Measurements from ENCODE around the gene NIPAL3. TPM values are rescaled to one million over a fixed set of nuclear protein-coding genes. Genes with fewer than 3 reads are reported as not detected.

Gene NIPAL3
- total RNA-seq (2014; rRNA removed; shearing (Covaris generic)) = 18.1 and 23.0 TPM in 2 replicates
- polyA plus RNA-seq (2014; cell fraction: nucleus; rRNA removed) = 8.8 and 11.1 TPM in 2 replicates

DNA sequence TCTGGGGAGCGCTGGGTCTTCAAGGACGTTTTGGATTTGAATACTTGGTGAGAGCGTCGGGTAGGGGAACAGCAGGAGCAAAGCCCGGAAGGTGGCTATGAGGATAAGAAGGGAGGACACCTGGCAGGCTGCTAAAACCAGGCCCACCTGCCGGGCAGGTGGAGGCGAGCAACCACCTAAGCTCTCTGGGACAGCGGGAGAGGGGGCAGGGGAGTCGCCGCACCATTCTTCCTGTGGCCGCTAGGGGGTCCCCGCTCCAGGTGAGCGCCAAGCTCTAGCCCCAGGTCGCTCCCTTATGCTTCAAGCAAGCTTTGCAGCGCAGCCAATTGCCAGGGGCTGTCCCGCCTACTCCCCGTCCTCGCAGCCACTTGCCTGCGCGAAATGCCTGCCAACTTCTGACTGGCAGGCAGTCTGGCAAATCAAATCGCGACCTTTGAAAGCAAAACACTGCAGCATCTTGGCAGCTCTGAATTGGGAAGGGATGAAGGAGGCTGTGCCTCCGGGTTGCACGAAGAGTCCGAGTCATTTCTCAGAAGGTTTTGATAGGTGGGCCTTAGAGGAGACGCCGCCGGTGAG lies at the start of gene NIPAL3:
Gene NIPAL3 (plus strand): TSS at position 469 of the 576 bp plus-strand sequence. CDS start 3,746 bp downstream, outside the sequence.
- DNase-seq (ENCODE audit: extremely low read depth, low read depth) = peak; percentile 96

DNA sequence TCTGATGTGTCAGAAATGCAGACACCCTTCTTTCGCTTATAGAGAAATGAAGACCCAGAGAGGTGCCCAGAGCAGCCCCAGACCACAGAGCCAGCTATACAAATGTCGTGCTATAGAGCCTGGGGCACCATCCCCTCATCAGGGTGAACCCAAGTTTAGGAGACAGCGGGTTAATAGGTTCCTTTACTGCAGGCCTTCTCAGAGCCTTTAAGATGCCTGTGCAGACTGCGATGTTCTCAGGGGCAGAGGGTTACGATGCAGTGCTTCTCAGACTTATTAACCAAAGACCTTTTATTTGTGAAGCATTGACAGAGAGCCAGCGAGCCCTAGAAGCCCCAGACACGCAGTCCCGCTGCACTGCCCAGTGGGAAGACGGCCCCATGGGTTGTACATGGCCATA lies 48.9 kb upstream of the NIPAL3 start:
- no peak for DNase-seq (ENCODE audit: extremely low read depth, low read depth)

DNA sequence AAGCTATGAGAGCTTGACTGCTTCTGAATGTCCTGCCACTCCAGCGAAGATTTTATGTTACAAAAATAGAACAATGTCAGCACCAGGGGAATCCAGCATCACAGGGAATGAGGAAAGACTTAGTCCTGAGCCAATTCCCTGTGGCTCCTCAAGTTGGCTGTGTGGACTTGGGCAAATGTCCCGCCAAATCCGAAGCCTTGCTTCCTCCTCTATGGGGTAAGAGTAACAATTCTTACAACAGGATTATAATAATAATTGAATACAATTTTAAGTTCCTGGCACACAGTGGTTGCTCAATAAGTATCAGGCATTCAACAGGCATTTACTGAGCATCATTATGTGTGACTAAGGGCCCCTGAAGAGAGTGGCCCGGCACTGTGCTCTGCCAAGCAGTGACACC lies 46.4 kb upstream of the NIPAL3 start:
- DNase-seq (ENCODE audit: extremely low read depth, low read depth) = no peak

DNA sequence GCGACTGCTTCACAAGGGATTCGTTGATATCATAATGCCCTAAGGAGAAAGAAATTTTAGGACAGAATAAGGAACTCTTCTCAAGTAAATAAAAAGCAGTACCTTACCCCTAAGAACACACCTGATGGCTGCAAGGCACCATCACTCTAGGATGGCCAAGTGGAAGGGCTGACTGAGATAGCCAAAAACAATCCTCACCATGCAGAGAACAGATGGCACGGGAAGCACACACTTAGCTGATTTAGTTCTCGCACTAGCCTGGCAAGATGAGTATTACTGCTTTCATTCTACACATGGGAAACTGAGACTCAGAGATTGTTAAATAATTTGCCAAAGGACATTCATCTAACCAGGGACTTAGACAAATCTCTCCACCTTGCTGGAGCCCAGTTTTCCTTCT lies 45.8 kb upstream of the NIPAL3 start:
- no peak for DNase-seq (ENCODE audit: extremely low read depth, low read depth)

DNA sequence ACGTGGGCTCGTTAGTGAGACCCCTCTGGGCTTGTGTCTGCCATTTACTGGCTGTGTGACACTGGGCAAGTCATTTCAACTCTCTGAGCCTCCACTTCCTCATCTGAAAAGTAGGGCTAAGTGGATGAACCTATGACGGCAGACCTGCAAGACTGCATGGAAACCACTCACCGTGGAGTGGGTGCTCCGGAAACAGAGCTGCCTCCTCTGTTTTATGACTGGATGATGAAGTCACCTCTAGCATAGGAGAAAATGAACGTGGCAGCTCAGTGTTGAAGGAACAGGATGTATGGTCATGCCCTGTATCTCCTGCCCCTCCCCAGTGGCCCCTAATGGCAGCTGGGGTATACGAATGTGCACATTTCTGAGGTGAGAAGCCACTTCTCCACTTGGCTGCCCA lies 42.6 kb upstream of the NIPAL3 start:
- no peak for DNase-seq (ENCODE audit: extremely low read depth, low read depth)

DNA sequence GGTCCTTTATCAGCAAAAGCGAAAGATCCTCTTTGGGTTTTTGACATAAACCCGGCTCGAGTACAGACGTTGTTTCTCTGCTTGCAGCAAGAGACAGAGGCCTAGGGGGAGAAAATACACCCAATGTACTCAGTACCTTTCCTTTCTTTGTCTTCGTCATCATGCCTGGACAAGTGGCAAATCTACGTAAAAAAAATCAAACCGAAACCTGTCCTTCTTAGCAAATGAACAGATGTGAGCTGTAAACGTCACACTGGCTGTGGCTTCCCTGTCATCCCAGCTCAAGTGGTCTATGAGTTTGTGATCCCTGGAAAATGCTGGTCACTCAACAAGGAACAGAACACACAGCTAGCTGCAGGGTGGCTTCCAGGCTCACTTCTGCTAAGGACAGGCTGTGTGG lies 41.9 kb upstream of the NIPAL3 start:
- no peak for DNase-seq (ENCODE audit: extremely low read depth, low read depth)

DNA sequence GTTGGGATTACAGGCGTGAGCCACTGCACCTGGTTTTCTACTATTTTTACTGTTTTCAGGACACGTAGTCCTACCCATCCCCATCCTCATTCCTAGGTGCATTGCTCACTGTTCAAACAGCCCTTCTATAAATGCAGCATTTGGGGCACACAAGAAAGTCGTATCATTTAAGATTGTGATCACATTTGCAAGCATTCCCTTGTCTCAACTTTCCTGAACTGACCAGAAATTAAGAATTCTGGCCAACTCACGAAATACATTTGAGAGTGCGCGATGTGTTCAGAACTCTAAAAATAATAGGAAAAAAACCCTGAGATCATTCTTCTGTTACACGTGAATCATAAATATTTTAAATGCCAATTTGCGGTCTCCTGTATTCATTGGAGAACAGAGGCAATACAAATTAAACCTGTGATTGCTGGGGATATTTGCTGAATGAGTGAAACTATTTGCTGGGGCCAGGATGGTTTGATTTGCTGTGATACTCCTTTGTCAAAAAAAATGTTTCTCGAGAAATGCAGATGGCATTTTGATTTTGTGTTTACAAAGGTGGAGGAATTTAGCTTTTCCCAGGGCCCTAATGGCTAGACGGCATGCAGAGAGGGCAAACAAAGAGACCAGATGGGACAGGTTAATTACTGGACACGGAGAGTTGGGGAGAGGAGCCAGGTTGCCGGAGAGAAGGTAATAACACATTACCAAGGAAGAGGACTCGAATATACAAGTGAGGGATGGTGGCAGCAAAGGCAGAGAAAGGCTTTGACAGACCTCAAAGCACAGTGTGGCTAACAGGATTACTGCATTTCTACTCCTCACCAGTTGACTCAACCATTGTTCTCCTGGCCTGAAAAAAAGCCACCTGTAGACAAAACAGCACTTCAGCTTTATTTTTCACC lies 40.5 kb upstream of the NIPAL3 start:
- no peak for DNase-seq (ENCODE audit: extremely low read depth, low read depth)

DNA sequence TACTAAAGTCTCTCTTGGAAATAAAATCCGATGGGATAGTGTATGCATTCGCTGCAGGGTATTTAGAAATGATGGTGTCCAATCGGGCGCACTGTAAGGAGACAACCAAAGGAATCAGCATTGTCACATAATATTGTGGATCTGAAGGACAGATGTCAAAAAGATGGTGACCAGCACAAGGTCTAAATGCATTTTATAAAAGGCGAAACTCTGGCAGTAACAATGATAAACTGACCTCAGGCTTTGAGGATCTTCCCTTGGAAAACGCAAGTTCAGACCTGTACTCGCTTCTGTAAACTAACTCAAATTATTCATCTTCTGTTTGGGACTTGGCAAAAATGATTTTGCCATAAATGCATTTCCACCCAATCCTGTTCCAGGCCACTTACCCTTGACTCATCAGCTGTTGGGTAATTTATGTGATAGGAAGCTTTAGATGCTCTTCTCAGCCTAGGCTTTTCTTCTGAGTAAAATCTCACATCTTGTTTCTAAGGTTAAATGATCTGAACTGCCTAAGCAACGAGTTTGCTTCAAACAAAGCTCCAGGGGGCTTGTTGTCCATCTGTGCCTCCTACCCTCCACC lies 35.8 kb upstream of the NIPAL3 start:
- no peak for DNase-seq (ENCODE audit: extremely low read depth, low read depth)

DNA sequence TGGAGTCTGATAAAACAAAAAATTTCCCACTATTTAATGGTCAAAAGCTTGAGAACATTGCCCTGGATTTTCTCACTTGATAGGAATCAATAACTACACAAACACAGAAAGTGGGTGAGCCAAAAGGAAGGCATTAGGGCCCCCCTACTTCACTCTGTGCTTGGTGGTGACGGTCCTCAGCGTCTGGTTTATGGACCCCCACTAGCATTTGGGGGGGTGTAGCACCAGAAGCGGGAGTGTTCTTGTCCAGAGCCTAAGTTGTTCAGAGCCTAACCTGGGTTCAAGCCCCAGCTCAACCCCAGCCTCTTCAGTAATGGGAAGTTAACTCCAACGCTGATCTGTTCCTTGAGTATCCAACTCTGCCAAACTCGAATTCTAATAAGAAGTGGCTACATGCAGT lies 35.1 kb upstream of the NIPAL3 start:
- DNase-seq (ENCODE audit: extremely low read depth, low read depth) = no peak

DNA sequence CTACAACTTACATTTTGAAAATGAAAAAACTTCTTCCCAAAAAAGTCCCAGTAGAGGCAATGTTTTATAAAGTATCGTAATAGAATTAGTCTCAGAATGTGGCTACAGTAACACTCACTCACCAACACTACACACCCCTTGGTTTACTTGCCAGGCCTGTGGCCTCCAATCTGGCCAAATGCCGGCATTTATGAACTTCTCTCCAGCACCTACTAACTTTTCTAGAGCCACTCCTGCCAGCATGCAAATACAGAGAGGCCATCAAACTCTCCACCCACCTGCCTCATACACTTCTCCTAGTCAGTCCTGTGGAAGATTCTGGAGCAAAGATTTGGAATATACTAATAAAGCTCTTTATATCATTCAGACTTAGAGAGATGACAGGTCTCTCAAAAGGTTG lies 34.3 kb upstream of the NIPAL3 start:
- DNase-seq (ENCODE audit: extremely low read depth, low read depth) = no peak

DNA sequence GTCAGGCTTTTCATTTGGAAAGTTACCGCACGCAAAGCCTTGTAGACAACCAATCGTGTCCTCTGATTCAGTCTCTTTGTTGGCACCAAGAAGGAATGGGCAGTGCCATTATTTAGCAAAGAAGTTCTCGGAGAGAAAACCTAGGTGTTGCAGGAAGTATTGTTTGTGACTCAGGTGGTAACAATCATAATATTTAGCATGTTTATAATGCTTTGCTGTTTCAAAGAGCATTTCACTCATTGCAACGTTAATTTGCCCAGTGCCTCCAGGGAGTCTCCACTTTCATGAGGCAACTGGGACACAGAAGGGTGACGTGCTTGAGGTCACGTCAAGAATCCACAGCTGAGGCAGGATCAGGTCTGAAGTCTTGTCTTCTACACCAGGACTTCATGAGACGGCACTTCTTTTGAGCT lies 33.4 kb upstream of the NIPAL3 start:
- DNase-seq (ENCODE audit: extremely low read depth, low read depth) = no peak

DNA sequence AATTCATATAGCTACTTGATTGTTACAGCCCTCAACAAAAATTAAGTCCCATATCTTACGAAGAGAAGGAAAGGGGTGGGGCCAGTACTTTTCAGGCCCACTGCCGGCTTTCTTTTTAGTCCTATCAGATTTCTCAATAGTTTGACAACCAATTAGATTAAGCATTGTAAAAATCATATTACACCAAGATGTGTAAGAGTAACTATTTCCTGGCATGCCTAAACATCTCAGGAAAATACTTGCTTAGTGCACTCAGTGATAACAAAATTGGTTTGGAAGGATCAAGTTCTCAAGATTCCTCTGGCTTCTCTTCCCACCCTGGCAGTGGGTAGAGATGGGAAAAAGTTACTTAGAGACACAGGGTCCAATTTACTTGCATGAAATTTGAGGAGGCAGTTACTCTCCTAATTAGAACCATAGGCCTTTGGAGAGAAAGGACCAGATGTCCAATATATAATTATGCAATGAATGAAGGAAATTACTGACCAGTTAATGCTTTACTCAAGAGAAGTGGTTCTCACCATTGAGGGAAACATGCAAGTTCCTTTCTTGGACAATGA lies 32.1 kb upstream of the NIPAL3 start:
- no peak for DNase-seq (ENCODE audit: extremely low read depth, low read depth)

DNA sequence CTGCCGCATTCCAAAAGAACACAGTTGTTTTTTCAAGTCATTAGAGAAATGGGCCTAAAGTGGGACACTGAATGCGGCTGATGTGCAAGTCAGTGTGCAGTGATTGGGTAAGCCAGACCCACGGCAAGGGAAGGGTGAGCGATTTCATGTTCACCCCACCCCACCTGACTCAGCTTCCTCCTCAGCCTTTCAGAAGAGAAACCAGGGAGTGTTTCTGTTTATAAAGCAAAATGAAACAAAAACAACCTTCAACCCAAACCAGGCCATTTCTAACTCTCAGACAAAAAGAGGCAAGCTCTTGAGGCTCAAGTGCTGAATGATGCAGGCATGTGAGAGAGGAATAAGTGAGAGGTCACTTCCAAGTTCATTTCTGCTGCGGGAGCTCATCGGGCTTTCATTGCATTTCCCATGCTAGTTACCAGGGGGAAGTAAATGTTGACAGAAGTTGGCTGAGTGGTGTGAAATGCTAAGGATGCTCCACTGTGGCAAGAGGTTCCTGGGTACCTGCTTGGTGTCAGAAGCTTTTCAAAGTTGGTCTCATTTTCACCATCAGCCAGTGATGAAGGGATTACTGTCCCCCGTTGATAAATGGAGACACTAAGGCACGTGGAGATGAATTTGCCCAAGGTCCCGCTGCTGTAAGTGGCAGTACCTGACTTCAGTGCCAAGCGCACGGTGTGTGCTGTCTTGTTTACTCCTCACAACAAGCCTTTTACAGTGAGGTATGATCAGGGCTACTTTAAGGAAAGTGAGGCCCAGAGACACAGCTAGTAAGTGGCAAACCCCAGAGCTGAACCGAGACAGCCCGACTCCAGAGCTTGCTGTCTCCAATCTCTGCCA lies 31.1 kb upstream of the NIPAL3 start:
- peak; percentile 35 for DNase-seq (ENCODE audit: extremely low read depth, low read depth)

DNA sequence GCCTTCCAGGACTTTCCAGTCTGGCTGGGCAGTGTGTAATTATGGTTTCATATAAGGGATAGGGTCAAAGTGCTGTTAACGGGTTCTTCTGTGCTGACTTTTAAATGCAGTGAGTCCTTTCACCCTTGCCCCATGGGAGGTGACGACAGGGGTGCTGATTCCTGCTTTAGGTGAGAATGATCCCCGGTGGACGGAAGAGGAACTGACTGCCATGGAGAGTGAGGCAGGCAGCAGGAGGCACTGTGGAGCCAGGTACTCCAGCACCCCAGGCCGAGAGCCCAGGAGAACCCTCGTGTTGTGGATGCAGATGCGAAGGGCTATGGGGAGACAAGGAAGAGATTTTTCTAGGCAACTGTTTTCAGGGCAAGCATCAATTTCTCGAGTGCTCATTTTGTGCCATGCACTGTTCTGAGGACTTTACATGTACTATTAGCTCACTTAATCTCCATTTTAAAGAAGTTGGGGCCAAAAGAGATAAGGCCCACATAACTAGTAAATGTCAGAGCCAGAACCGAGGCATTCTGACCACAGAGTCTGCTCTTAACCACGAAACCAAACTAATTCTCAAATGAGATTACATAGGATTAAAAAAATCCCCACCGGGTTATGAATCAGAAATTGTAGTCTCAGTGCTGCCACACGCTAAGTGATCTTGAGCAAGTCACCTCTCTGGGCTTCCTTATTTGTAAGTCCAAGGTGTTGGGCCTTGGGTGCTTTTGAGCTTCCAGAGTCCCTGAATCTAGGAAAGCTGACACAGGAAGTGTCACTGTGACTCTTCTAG lies 30.3 kb upstream of the NIPAL3 start:
- no peak for DNase-seq (ENCODE audit: extremely low read depth, low read depth)

DNA sequence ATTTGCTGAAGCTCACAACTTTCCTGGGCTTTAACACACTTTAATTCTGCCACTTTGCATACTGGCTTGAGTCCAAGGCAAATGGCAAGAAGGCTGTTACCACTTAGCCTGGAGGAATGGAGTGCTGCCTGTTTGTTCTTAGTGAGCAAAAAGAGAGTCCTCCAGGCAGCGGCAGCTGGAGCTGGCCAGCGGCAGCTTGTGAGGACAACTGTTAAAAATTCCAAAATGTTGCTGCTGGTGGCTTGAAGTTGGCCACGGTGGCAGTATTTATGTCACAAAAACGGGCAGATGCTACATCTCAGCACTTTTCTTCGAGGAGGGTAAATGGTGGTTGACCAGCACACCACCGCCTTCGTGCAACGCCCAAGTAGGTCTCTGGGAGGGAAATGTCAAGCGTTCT lies 29.4 kb upstream of the NIPAL3 start:
- no peak for DNase-seq (ENCODE audit: extremely low read depth, low read depth)

DNA sequence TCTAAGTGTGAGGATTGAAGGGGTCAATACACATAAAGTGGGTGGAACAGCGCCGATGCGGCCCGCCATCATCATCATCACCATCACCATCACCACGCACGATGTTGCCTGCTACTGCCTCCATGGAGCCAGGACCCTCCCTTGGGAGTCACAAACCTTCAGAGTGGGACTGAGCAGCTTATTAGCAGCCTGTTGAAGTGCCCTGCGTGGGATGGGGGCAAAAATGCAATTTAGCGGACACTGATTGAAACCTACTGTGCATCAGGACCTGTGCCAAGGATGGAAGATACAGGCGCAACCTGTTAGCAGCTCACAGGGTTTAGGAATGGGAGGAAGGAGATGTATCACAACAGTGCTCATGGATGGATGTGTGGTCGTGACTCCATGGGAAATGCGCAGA lies 28.7 kb upstream of the NIPAL3 start:
- no peak for DNase-seq (ENCODE audit: extremely low read depth, low read depth)

DNA sequence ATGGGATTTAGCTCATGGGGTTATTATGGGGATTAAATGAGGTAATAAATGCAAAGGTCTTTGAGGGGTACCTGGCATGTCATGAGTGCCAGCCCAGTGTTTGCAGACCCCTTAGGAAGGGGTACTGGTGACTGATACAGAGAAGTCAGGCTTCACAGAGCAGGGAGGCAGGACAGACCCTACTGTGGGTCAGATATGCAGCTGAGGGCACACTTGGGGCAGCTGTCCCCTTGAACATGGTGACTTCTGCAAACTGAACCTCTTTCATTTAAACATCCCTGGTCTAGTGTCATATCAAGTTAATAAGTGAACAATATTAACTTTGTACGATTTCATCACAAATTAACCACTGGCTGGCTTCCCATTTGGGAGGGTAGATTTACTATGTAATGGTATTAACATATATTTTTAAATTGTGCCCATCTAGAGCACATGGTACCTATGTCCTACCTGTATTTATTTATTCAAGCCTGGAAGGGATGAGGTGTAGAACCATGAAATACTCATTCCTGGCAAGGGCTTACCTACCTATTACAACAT lies 27.9 kb upstream of the NIPAL3 start:
- DNase-seq (ENCODE audit: extremely low read depth, low read depth) = no peak

DNA sequence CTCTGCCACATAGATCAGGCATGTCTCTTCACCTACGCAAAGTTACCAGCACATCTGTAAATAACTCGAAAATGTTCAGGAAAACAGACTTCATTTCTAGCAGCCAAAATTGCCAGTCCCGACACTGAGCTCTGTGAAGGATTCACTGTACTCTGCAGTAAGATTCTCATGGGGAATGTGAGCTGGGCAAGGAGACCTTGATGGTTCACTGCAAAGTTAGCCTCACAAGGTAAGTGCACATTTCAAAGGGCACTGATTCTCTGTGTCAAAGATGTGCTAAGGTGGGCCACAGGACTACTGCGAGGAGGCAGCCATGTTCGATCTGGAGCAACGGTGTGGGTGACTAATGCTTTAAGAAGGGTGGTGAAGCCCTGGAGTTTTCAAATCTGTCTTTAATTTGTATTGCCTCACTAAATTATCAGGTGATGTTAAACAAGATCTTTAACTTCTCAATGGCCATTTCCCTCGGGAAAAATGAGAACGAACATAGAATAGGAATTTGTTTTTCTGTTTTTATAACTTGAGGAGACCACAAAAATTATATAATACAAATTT lies 27.2 kb upstream of the NIPAL3 start:
- DNase-seq (ENCODE audit: extremely low read depth, low read depth) = no peak

DNA sequence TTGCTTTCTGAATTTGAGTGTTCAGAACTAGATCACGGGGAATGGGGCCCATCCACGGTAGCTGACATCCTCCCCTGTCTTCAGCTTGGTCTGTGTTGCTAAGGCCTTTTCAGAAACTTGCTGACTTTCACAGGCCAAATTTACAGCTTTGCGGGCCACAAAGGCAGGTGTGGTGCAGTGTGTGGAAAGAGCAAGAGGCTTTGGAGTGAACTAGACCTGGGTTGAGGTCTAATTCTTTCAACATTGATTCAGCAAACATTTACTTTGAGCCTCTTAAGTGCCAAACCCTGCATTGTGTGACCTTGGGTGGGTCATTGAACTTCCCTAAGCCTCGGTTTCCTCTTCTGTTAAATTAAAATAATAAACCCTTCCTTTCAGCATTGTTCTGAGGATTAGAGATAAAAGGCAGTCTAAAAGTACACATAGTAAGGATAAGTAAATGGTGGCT lies 26.3 kb upstream of the NIPAL3 start:
- DNase-seq (ENCODE audit: extremely low read depth, low read depth) = no peak

All from NCI-H460 (cell line).